Astrocyte (in vitro differentiated cells and primary cell): ENCODE data around the gene PCSK7.

ENCODE experiments used
- EZH2 ChIP-seq: IDR thresholded peaks from 2 replicates; pipeline ENCODE4 v1.6.1; 2012; ENCODE audit warnings: mild to moderate bottlenecking, low read length, inconsistent platforms; ENCODE audit not compliant: insufficient read depth
- TF ChIP-seq, protein P1 (sequence below): IDR thresholded peaks from 2 replicates; pipeline ENCODE4 v1.5.1; 2011; ENCODE audit warnings: low read depth, mild to moderate bottlenecking, inconsistent platforms, low read length, moderate library complexity; ENCODE audit not compliant: insufficient read depth

DNA sequence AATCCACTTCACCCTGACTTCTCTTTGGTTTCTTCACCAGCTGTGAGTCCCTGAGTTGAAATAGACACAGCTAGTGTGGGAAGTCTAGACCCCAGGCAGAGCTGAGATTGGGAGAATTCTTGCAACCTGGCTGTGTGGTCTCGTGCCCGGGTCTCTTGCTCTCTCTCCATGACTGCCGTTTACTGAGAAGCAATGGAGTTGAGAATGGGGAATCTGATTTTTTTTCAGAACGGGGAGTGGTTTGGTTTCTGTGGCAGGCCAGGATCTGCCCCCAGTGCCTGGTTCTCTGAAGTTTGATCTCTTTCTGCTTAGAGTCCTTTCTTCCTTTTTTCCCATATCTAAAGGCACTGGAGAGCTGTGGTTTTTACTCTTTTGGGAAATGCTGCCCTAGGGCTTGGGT lies 51.9 kb downstream of the PCSK7 start:
- TF ChIP-seq EZH2, result no peak
- TF ChIP-seq, protein P1, sequence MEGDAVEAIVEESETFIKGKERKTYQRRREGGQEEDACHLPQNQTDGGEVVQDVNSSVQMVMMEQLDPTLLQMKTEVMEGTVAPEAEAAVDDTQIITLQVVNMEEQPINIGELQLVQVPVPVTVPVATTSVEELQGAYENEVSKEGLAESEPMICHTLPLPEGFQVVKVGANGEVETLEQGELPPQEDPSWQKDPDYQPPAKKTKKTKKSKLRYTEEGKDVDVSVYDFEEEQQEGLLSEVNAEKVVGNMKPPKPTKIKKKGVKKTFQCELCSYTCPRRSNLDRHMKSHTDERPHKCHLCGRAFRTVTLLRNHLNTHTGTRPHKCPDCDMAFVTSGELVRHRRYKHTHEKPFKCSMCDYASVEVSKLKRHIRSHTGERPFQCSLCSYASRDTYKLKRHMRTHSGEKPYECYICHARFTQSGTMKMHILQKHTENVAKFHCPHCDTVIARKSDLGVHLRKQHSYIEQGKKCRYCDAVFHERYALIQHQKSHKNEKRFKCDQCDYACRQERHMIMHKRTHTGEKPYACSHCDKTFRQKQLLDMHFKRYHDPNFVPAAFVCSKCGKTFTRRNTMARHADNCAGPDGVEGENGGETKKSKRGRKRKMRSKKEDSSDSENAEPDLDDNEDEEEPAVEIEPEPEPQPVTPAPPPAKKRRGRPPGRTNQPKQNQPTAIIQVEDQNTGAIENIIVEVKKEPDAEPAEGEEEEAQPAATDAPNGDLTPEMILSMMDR, result no peak
